Urothelium cell line (cell line): ENCODE data around the gene ATXN1.
"Not testable (repeated sequence)": the region's sequence is repeated elsewhere in the genome, so short reads cannot be mapped to it uniquely, and the experiment has no call there.

ENCODE experiments used
- DNase-seq: peaks from one replicate; pipeline ENCODE4 v3.0.0; 2011; ENCODE audit warnings: low spot score, mixed read lengths
- FAIRE-seq: peaks from 2 replicates; lab custom pipeline; 2011; peaks lifted over from hg19 to GRCh38; lab: Jason Lieb, UNC

ATXN1 gene

DNA sequence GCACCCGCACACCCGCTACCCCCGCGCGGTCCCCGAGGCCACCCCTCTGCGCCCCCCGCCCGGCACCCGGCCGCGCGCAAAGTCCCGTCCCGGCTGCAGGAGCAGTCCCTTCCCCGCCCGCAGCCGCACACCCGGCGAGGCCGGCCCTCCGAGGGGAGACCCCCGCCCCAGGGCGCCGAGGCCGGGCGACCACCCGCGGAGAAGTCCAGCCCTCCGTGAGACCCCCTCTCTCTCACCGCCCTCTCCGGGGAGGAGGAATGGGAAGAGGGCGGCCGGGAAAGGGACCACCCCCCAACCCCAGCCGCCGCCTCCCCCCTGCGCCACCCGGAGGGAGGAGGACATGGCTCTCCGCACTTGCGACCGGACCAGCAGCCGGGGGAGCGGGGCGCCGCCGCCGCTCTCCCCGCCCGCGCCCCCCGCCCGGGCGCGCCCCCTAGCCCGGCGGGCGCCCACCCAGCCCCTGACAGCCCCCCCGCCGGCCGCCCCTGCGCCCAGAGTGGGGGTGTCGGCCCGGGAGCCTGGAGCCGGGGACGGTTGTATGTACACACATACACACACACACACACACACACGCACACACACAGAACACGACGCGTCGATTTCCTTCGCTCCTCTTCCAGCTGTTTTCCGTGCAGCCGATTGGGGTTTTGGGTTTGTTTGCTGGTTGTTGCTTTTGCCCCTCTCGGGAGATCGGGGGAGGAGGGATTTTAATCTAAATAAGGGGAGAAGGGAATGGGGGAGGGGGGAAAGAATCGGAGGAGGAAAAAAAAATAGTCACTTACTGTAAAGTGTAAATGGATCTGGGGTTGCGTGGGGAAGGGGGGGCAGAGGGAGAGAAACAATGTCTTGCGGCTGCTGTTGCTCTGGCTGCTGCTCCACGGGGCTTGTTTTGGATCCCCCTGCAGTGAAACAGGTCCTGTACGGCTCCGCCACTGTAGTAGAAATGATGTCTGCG is at the start of gene ATXN1:
ATXN1 (minus strand) TSS at position 945 of the 955 bp plus-strand sequence.
- no peak for DNase-seq
- FAIRE-seq, result no peak

DNA sequence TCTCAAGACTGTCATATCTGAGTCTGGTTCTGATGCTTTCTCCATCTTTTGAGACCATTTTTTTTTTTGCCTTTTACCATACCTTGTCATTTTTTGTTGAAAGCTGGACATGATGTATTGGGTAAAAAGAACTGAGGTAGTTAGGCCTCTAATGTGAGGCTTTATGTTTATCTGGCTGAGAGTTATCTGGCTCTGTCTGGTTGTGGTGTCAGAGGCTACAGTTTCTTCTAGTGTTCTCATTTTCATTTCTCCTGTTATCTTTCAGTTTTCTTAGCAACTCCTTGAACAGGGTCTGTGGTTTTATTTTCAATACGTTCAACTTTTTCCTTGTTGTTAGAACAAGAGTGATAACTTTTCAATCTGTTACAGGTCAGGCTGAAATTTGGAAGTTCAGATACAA is 49.2 kb upstream of the ATXN1 start:
- FAIRE-seq, result no peak

DNA sequence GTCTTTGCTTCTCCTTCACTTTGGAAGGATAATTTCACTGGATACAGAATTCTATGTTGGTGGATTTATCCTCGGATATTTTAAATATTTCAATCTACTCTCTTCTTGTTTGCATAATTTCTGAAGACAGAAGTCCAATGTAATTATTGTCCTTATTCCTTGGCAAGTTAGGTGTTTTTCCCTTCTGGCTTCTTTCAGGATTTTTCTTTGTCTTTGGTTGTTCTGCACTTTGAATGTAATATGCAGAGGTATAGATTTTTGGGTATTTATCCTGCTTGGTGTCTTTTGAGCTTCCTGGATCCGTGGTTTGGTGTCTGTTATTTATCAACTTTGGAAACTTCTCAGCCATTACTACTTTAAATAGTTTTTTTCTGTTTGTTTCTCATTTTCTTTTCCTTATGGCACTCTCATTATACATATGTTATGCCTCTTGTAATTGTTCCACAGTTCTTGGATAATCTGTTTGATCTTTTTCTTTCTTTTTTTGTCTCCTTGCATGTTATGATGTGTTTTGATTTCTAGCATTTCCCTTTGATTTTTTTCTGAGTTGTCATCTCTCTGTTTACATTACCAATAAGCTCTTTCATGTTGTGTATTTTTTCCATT is 48.6 kb upstream of the ATXN1 start:
- DNase-seq, result no peak
- FAIRE-seq, result no peak

More for the DNA sequence above, 49.2 kb upstream of the ATXN1 start:
- DNase-seq, result no peak

DNA sequence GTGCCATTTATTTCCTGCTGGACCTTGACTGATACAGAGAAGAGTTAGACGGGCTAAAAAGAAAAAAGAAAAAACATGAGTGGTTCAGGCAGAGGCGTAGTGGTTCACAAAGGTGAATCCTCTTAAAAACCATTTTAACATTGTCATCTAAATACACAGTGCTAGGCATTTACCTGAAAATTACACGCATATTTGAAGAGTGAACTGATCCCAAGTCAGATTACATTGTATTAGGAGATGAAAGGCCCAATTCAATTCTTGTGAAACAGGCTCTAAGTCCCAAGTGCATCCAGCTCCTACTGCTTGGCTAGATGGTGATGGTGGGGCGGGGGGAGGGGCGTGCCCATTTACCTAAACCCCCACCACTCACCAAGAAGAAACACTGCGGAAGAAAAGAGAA is 46.7 kb upstream of the ATXN1 start:
- no peak for DNase-seq
- FAIRE-seq, result no peak

DNA sequence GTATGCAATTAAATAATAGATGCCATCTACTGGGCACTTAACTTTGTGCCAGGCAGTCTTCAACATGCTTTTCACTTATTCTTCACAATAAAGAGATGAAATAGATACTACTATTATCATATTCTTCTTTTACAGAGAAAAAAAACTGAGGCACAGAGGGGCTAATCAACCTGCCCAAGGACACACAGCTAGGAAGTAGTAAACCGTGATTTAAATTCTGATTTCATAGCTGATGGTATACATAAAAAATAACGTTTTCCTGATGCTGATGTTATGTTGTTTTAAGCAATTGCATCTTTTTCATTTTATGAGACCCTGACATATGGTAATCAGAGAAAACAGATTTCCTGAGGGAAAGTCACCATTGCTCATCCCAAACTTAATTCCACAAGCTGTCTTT is 45.1 kb upstream of the ATXN1 start:
- no peak for DNase-seq
- FAIRE-seq, result no peak

DNA sequence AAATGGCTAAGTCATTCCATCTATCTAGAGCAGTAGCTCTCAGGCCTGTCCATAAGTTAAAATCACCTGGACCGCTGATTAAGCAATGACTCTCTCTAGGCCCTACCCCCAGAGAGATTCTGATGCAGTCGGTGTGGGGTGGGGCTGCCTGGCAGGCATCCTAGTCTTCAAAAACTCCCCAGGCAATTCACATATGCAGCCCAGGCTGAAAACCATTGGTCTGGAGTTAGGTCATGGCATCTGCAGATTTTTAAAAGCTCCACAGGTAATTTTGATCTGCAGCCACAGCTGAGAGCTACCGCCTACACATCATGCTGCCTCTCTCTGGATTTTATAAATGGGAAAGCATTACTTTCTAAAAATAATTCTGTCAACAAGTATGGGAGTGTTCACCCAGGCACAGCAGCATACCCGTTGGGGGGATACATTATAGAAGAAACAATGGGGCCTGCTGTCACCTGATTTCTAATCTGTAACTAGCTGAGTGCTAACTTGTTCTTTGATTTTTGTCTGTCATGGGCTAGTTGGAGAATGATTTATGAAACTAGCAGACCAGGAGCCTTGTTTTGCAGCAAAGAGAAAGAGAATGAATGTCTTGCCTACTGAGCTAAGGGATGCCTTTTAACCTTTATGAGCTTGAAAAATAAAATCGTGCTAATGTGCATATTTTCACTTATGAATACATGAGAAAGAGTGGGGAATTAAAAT is 44.1 kb upstream of the ATXN1 start:
- DNase-seq (no peak), FAIRE-seq (no peak)

DNA sequence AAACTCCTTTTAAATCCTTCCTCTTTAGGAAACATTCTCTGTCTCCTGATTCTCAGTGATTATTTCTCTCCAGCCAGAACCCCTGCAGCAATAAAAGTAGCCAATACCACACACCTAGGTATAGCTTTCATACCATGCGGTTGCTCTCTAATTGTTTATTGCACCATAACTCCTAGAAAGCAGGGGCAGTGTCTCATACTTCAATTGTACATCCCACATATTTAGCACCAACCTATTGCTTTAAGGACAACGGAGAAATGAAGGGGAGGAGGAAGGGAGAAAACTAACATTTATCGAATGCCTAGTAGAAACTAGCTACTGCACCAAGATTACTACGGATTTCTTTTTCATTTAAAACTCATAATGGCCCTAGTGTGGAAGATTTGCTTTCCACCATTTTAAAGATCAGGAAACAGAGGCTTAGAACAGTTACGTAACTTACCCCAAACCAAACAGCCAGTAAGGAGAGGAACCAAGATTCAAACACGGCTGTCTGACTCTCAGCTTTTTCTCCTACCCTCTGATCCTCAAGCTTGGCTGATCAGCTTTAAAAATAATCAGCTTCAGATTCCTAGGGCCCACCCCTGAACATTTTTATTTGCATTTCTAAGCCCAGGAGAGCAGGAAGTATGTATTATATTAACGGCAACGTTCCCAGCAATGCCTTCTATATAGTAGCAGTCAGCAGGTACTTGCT is 43.4 kb upstream of the ATXN1 start:
- DNase-seq, result no peak
- no peak for FAIRE-seq

DNA sequence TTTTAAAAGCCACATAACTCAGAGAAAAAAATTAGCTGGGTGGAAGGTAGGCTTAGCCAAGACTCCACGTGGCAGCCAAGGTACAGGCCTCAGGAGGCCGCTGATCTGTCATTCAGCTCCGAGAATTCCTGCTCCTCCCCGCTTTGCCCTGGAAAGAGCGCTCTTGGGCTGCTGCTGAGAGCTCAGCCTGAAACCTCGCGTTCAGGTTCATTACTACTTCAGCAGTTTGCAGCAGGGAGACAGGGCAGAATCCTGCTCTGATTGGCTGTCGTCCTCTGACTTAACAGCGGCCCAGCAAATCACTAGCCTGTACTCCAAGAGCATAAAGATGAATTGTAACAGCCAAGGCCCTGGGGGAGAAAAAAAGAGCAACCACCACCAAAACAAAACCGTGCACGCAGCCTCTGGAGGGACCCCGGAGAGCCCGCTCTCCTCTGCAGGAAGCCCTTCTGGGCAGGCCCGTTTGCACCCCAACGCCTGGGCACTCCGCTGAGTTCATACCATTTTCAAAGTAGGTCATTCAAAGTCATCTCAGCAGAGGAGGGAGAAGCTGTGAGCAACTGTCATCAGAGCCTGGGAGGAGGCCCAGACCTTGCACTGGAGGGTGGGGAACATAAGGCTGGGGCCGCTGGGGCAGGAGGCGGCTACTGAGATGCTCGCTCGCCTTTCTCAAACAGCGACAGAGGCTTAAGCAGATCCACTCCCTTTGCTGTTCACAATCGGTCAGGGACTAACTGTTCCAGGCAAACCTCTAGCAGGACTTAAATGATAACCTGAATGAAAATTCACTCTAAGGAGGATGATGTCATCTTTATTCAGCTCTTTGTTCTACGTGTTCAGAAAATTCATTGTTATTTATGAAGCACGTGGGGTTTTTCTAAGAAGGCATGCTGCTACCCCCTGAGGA is 42.3 kb upstream of the ATXN1 start:
- no peak for DNase-seq
- no peak for FAIRE-seq

DNA sequence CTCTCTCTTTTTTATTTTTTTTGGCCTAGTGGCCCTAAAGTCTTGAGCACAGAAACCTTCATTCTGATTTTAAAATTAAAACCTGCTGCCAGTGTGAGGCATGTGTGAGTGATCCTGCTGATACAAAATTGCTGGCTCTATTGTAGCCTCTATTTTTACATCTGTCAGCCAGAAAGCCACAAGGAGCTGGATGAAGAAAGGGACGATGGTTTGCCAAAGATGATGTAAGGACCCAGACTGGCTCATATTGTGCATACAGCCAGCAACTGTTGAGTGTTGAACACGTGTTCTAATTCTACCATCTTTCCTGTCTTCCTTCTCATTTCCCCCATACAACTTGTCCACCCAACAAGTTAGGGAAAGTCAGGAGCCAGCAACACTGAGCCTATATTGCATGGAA is 40.8 kb upstream of the ATXN1 start:
- DNase-seq, result no peak
- FAIRE-seq, result no peak

DNA sequence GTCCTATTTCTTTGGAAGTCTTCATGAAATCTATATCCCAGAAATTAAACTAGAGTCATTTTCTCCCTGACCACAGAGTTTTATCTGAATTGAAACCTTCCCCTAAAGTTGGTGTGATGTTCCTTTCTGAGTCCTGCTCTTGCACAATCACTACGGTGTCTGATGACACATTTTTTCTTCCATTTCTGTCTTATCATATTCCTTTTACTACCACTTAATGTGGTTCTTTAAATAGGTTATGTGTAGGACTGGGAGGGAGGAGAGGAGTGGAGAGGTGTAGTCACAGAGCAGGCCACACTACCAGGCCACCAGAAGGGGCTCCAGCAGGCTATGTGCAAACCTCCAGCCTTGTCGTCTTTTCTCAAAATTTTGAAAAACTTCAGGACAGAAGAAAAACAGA is 39.7 kb upstream of the ATXN1 start:
- FAIRE-seq (no peak), DNase-seq (no peak)

DNA sequence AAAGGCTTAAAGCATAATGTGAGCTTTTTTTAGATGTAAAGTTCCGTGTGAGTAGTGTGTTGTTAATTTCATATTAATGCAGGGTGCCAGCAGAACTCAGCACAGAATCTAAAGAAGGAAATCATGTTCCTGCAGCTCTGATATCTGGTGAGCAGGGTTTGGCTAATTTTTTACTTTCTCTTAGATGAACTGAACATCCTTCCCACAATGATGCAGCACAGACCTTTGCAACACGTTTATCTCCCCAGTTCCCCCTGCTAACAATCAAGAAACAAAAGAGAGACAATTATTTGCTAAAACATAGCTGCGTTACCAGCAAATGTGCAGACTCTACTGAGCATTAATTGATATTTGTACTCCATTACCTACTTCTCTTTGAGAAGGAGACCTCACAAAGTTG is 39.1 kb upstream of the ATXN1 start:
- DNase-seq, result no peak

DNA sequence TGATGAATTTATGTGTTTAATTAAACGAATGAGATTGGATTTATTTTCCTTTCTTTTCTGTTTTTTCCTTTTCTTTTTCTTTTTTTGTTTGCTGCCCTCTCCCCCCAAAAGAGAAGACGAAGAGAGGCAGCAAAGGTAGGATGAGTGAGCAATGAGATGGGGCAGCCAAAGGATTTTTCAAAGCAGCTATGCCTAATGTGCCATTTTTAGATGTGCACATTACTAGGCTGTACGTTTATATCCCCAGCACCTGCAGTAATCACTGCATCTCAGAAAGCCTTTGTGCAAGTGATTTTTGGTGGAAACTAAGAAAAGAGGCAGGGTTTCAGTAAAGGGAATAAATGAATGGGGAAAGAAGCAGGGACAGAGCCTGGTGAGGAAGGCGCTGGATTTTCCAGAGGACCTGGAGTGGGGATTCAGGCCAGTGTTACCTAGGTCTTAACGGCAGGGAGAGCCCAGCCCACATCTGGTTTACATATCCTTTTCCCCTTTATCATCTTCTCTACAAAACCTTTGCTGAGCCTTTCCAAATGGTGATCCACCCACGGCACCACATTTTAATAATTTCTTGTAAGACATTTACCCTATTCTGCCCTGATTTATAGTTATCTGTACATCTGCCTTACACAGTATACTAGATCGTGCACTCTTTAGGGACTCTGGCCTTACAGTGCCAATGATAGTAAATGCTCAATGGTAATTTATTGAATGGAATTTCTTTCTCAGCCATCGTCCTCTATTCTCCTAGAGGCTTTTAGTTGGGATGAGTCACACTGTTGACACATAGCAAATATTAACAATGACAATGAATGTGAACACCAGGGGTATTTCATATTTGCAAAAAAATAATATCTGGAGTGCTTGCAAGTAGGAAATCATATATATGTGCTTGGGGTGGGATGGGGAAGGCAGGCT is 38.3 kb upstream of the ATXN1 start:
- FAIRE-seq, result no peak
- no peak for DNase-seq

More for the DNA sequence above, 39.1 kb upstream of the ATXN1 start:
- FAIRE-seq, result no peak

DNA sequence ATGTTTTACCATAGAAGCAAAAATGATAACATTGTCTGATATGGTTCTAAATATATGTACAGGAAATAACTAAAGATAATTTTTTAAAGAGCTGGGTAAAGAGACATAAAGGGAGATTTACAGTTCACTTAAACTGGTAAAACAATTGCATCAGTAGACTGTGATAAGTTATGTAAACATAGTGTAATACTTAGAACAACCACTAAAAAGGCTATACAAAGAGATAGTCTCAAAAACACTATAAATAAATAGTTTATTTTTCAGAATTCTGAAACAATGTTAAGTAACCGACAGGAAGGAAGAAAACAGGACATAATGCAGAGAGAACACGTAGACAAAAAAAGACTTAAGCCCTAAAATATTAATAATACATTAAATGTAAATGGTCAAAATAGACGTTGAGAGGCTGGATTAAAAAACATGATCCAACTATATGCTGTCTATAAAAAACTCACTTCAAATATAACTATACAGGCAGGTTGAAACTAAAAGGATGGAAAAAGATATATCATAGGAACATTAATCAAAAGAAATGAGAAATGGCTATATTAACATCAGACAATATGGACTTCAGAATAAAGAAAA is 32.7 kb upstream of the ATXN1 start:
- DNase-seq (no peak), FAIRE-seq (no peak)

DNA sequence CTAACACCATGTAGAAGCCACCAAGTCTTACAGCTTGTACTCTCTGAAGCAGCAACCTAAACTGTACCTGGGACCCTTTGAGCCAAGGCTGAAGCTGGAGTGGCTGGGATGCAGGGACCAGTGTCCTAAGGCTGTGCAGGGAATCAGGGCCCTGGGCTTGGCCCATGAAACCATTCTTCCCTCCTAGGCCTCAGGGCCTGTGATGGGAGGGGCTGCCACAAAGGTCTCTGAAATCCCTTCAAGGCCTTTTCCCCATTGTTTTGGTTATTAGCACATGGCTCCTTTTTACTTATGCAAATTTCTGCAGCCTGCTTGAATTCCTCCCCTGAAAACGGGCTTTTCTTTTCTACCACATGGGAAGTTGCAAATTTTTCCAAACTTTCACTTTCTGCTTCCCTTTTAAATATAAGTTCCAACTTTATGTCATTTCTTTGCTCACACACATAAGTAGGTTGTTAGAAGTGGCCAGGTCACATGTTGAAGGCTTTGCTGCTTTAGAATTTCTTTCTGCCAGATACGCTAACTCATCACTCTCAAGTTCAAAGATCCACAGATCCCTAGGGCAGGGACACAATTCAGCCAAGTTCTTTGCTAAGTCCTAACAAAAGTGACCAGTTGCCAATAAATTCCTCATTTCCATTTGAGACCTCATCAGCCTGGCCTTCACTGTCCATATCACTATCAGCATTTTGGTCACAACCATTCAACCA is 28.2 kb upstream of the ATXN1 start:
- DNase-seq, result no peak
- FAIRE-seq, result no peak

DNA sequence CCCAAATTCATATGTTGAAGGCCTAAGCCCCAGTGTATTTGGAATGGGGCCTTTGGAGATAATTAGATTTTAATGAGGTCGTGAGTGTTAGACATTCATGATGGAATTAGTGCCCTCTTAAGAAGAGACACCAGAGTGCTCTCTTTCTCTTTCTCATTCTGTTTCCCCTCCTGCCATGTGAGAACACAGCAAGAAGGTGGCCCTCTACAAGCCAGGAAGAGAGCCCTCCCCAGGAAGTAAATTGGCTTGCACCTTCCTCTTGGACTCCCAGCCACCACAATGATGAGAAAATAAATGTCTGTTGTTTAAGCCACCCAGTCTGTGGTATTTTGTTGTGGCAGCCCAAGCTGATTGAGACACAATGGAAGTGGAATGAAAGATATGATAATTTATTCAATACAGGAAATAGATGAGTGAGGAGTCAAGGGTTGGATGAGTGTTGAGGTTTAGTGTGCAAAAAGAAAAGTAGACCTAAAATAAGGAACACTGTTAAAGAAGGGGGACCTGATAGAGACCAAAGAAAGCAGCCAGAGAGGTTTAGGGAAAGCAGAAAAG is 25.9 kb upstream of the ATXN1 start:
- FAIRE-seq, result no peak
- no peak for DNase-seq

DNA sequence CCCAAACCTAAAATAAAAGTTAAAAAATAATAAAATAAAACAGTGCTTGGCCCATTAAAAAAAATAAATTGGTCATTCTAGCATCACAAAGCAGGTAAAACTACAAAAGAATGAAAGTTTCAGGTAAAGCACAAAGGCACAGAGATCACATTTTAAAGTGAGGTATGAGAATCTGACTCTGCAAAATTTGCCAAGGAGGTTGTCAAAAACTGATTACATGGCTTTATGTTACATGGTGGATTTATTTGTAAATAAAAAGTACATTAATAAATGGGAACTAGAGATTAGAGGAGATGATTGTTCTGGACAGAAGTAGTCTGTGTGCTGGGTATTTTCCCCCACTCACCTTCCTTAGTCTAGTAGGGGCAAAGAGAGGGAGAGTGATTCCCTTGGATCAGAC is 24.2 kb upstream of the ATXN1 start:
- DNase-seq, result no peak
- no peak for FAIRE-seq

DNA sequence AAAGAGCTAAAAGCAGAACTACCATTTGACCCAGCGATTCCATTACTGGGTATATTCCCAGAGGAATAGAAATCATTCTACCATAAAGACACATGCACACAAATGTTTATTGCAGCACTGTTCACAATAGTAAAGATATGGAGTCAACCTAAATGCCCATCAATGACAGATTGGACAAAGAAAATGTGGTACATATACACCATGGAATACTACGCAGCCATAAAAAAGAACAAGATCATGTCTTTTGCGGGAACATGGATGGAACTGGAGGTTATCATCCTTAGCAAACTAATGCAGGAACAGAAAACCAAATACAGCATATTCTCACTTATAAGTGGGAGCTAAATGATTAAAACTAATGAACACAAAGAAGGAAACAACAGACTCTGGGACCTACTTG is 23.7 kb upstream of the ATXN1 start:
- not testable (repeated sequence) for FAIRE-seq, DNase-seq
